Fibroblast of pulmonary artery (primary cell): Measurements from ENCODE around the gene HES4.

Source experiments
- DNase-seq: peaks from one replicate; pipeline ENCODE4 v3.0.0-alpha.2; 2010; ENCODE audit warnings: low read depth
- H3K4me3 ChIP-seq: replicated peaks from 2 replicates; pipeline ENCODE4 v1.5.1; 2011; ENCODE audit warnings: low read depth, mild to moderate bottlenecking, control low read depth, low read length, moderate library complexity
- TF ChIP-seq, protein P1 (sequence below): IDR thresholded peaks from 2 replicates; pipeline ENCODE4 v1.5.1; 2011; ENCODE audit warnings: mild to moderate bottlenecking, control low read depth, low read length, inconsistent platforms; ENCODE audit errors: missing control alignments

HES4 gene

DNA sequence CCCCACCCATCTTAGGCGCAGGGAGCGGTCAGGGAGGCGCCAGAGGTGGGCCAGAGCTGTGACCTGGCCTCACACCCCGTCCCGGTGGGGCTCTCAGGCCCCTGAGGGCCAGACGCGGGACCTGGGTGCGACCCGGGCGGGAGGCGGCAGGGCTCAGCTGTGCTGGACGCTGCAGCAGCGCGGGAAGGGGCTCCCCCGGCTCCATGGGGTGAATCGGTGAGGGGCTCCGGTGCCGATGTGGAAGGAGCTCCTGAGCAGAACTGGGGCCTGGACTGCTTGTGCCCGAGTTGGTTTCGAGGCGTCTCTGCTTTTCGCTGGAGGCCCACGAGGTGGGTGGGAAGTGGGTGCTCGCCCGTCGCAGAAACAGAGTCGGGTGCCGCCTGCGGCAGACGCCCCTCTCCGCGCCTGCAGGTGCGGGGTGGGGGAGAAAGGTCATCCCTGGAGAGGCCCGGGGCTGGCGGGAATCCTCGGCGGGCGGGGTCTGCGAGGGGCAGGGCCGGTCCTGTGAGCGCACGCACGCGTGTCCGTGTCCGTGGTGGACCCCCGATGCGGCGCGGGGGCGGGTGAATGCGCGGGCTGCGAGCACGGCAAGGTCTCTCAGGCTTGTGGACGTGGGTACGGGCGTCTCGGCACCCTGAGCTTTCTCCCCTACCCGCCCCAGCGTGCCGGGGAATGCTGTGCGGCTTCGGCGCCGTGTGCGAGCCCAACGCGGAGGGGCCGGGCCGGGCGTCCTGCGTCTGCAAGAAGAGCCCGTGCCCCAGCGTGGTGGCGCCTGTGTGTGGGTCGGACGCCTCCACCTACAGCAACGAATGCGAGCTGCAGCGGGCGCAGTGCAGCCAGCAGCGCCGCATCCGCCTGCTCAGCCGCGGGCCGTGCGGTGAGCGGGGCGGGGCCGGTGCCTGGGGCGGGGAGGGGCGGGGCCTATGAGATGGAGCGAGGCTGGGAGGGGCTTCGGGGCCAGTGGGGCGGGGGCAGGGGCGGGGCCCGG is 40.4 kb upstream of the HES4 start:
- TF ChIP-seq, protein P1, sequence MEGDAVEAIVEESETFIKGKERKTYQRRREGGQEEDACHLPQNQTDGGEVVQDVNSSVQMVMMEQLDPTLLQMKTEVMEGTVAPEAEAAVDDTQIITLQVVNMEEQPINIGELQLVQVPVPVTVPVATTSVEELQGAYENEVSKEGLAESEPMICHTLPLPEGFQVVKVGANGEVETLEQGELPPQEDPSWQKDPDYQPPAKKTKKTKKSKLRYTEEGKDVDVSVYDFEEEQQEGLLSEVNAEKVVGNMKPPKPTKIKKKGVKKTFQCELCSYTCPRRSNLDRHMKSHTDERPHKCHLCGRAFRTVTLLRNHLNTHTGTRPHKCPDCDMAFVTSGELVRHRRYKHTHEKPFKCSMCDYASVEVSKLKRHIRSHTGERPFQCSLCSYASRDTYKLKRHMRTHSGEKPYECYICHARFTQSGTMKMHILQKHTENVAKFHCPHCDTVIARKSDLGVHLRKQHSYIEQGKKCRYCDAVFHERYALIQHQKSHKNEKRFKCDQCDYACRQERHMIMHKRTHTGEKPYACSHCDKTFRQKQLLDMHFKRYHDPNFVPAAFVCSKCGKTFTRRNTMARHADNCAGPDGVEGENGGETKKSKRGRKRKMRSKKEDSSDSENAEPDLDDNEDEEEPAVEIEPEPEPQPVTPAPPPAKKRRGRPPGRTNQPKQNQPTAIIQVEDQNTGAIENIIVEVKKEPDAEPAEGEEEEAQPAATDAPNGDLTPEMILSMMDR, result no peak
- peak overlapping the region; percentile 44 for H3K4me3 ChIP-seq
- peak; percentile 80 for DNase-seq

- TF ChIP-seq, protein P1, result no peak
- DNase-seq, result no peak
- H3K4me3 ChIP-seq, result no peak overlapping the region
Measured at GRCh38 chr1:1039145-1039910, 39.4 kb upstream of the HES4 start.

DNA sequence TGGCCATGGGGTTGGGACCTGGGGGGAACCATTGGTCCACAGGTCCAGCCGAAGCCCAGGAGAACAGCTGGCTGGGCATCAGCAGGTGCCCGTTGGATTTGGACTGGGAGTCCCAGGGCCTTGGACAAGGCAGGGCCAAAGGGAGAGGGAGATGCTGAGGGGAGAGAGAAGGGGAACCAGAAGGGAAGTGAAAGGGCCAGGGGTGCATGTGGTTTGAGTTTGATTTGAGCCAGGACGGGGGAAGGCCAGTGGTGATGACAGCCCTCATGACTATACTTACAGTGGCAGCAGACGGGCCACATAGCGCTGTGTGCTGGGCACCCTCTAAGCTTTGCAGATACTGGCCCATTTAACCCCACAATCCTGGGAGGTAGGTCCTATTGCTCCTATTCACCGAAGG is 38.8 kb upstream of the HES4 start:
- no peak for DNase-seq
- H3K4me3 ChIP-seq, result no peak overlapping the region
- TF ChIP-seq, protein P1, result no peak

GRCh38 chr1:1037366-1038327 is 37.8 kb upstream of the HES4 start:
- TF ChIP-seq, protein P1, result no peak
- no peak overlapping the region for H3K4me3 ChIP-seq
- DNase-seq, result no peak

DNA sequence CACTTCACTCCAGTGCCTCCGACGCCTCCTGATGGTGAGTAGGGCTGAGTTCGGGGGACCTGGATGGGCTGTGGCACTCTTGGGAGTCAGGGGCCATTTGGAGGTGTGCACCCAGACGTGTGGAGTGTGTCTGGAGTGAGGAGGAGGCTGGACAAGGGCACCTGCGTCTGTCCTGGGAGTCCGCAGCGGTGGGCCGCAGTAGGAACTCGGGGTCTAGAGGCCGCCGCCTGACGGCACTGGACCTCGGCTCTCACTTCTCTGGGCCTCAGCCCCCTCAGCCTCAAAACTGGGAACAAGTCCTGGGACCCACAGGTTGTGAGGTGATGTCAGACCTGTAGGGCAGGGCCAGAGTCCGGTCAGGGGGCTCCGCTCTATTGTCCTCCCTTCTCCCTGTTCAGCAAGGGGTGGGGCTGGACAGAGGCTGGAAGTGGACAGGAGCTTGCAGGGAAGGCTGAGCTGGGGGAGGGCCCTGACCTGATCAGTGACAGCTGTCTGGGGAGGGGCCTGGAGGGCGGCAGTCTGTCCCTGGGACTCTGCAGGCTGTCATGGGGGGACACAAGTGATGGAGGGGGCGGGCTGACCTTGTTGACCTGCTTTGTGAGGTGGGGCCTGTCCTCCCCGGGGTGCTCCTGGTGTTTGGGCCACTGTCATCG is 35.5 kb upstream of the HES4 start:
- TF ChIP-seq, protein P1, result no peak
- no peak for DNase-seq
- no peak overlapping the region for H3K4me3 ChIP-seq

GRCh38 chr1:1034439-1034781 is 34.5 kb upstream of the HES4 start:
- TF ChIP-seq, protein P1, result no peak
- no peak for DNase-seq
- no peak overlapping the region for H3K4me3 ChIP-seq
